GM23248 (cell line): ENCODE data around the gene HSPA12A.

Experiments
- EZH2 ChIP-seq: fragments of 200-600 bp; sonication (generic); IDR thresholded peaks from 2 replicates; pipeline ENCODE4 v1.6.1; 2018; ENCODE audit warnings: antibody characterized with exemption, mild to moderate bottlenecking; ENCODE audit not compliant: insufficient read depth, poor library complexity, severe bottlenecking
- EZH2phosphoT487 ChIP-seq: fragments of 200-600 bp; sonication (generic); IDR thresholded peaks from 2 replicates; pipeline ENCODE4 v1.6.1; 2018; ENCODE audit warnings: antibody characterized with exemption, moderate library complexity, mild to moderate bottlenecking, low read depth; ENCODE audit not compliant: insufficient read depth

DNA sequence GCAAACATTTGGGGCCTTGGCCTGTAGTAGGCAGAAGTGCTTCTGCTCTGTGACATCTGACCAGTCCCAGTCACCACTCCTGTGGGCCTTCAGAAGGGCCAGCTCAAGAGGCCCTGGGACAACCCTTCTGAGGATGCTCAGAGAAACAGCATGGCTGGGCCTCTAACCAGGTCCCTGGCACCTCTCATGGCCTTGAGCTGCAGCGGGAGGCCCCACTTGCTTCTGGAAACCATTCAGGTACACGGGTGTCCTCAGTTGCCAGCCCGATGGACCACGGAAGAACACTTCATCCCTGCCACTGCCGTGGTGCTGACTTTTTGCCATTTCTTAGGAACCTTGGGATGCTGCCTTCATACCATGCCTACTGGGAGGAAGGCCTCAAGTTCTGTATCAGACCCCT lies 57.6 kb downstream of the HSPA12A start:
- TF ChIP-seq EZH2 (no peak), EZH2phosphoT487 (no peak)
